Mesenchymal stem cell (in vitro differentiated cells and primary cell): ENCODE data around the gene RNU2-1.
"Not testable (repeated sequence)": the region's sequence is repeated elsewhere in the genome, so short reads cannot be mapped to it uniquely, and the experiment has no call there.

Experiments
- DNase-seq: peaks from one replicate; pipeline ENCODE4 v3.0.0-alpha.2; 2013
- H2AFZ ChIP-seq: one replicate; pipeline ENCODE4 v1.6.1; 2013; ENCODE audit warnings: low read depth, mild to moderate bottlenecking, control low read depth, inconsistent platforms, low read length, moderate library complexity
- H2AK5ac ChIP-seq: 2 replicates; pipeline ENCODE4 v1.6.1; 2013; ENCODE audit warnings: low read length, moderate library complexity, mild to moderate bottlenecking, inconsistent platforms; ENCODE audit not compliant: severe bottlenecking
- H2BK120ac ChIP-seq: one replicate; pipeline ENCODE4 v1.6.1; 2013; ENCODE audit warnings: low read depth, mild to moderate bottlenecking, inconsistent platforms, low read length, moderate library complexity
- H2BK12ac ChIP-seq, 2 experiments: one replicate each; pipeline ENCODE4 v1.6.1; 2013; ENCODE audit warnings: inconsistent platforms in 2 of 2, low read length in 2 of 2, mild to moderate bottlenecking in 2 of 2, moderate library complexity in 2 of 2, control low read depth in 1 of 2
- H2BK15ac ChIP-seq: one replicate; pipeline ENCODE4 v1.6.1; 2013; ENCODE audit warnings: mild to moderate bottlenecking, low read depth, inconsistent platforms; ENCODE audit not compliant: poor library complexity, severe bottlenecking
- H2BK5ac ChIP-seq: 2 replicates; pipeline ENCODE4 v1.6.1; 2013; ENCODE audit warnings: low read depth, mild to moderate bottlenecking, low read length, control low read depth, inconsistent platforms; ENCODE audit not compliant: poor library complexity, severe bottlenecking
- H3K14ac ChIP-seq, 2 experiments: one replicate each; pipeline ENCODE4 v1.6.1; 2013; ENCODE audit warnings: inconsistent platforms in 2 of 2, low read length in 2 of 2, control low read depth in 1 of 2, mild to moderate bottlenecking in 1 of 2, moderate library complexity in 1 of 2
- H3K18ac ChIP-seq, 2 experiments: one replicate each; pipeline ENCODE4 v1.6.1; 2013; ENCODE audit warnings: inconsistent platforms in 2 of 2, low read length in 2 of 2, control low read depth in 1 of 2, low read depth in 1 of 2, mild to moderate bottlenecking in 1 of 2
- H3K23ac ChIP-seq, 2 experiments: one replicate each; pipeline ENCODE4 v1.6.1; 2013; ENCODE audit warnings: inconsistent platforms in 2 of 2, low read length in 2 of 2, mild to moderate bottlenecking in 2 of 2, moderate library complexity in 2 of 2, control low read depth in 1 of 2
- H3K27ac ChIP-seq: 2 replicates; pipeline ENCODE4 v1.5.1; 2013; ENCODE audit warnings: mild to moderate bottlenecking, moderate library complexity, low read length, control low read depth, inconsistent platforms; ENCODE audit not compliant: poor library complexity, severe bottlenecking
- H3K27me3 ChIP-seq, 2 experiments: 2 replicates each; pipeline versions ENCODE4 v1.6.1 to v1.7.0; 2013; ENCODE audit warnings: low read length in 2 of 2, mild to moderate bottlenecking in 2 of 2, moderate library complexity in 2 of 2, control low read depth in 1 of 2, inconsistent platforms in 1 of 2; ENCODE audit not compliant: control insufficient read depth in 1 of 2, insufficient read depth in 1 of 2
- H3K36me3 ChIP-seq, 2 experiments: 2 replicates each; pipeline versions ENCODE4 v1.6.1 to v1.7.0; 2013; ENCODE audit warnings: low read length in 2 of 2, control low read depth in 1 of 2, inconsistent platforms in 1 of 2, low read depth in 1 of 2, mild to moderate bottlenecking in 1 of 2; ENCODE audit not compliant: insufficient read depth in 2 of 2, control insufficient read depth in 1 of 2
- H3K4ac ChIP-seq, 2 experiments: one replicate each; pipeline ENCODE4 v1.6.1; 2013; ENCODE audit warnings: inconsistent platforms in 2 of 2, low read length in 2 of 2, mild to moderate bottlenecking in 2 of 2, moderate library complexity in 2 of 2, control low read depth in 1 of 2, low read depth in 1 of 2
- H3K4me1 ChIP-seq: 2 replicates; pipeline ENCODE4 v1.6.1; 2013; ENCODE audit warnings: low read depth, low read length, control low read depth; ENCODE audit not compliant: control insufficient read depth, insufficient read depth
- H3K4me2 ChIP-seq: 2 replicates; pipeline ENCODE4 v1.6.1; 2013; ENCODE audit warnings: low read length, mild to moderate bottlenecking, inconsistent platforms; ENCODE audit not compliant: poor library complexity, severe bottlenecking
- H3K4me3 ChIP-seq, 2 experiments: 2 replicates each; pipeline versions ENCODE4 v1.5.1 to v1.7.0; 2013; ENCODE audit warnings: low read length in 2 of 2, mild to moderate bottlenecking in 2 of 2, control low read depth in 1 of 2, low read depth in 1 of 2; ENCODE audit not compliant: insufficient read depth in 1 of 2
- H3K79me1 ChIP-seq: replicated peaks from 2 replicates; pipeline ENCODE4 v1.6.1; 2013; ENCODE audit warnings: mild to moderate bottlenecking, control low read depth, low read length, inconsistent platforms; ENCODE audit not compliant: poor library complexity, severe bottlenecking
- H3K9ac ChIP-seq: 2 replicates; pipeline ENCODE4 v1.7.0; 2013; ENCODE audit warnings: mild to moderate bottlenecking, low read length, moderate library complexity
- H3K9me3 ChIP-seq: 2 replicates; pipeline ENCODE4 v1.7.0; 2013; ENCODE audit warnings: mild to moderate bottlenecking, low read length; ENCODE audit not compliant: control insufficient read depth
- H4K8ac ChIP-seq: one replicate; pipeline ENCODE4 v1.6.1; 2013; ENCODE audit warnings: inconsistent platforms, mild to moderate bottlenecking, low read length, moderate library complexity
- H4K91ac ChIP-seq: one replicate; pipeline ENCODE4 v1.6.1; 2013; ENCODE audit warnings: mild to moderate bottlenecking, low read length, inconsistent platforms
- WGBS: methylation state at CpG from one replicate; pipeline ENCODE4 v1.1.7; 2013; ENCODE audit warnings: mixed read lengths; 5-methylcytosine and 5-hydroxymethylcytosine counted together

Gene RNU2-1

DNA sequence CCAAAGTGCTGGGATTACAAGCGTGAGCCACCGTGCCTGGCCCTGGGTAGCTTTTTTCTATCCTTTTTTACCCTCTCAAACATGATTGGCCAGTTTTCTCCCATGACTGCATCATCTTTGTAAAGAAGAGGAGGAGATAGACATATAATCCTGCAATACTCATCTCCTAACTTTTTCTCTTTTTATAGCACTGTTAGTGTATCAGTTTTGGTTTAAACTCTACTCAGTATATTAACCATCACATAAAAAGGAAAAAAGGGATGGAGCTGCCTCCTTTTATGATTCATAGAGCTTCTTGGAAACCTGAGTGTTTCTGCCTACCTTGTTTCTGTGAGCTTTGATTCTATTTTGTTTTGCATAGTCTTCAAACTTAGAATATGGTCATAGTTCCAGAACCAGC lies 34.1 kb downstream of the RNU2-1 start:
- no peak for DNase-seq
- Histone ChIP-seq H2BK15ac (no peak overlapping the region), H3K4me2 (no peak overlapping the region), H3K27me3 (no peaks in the 10 kb centered on the region), H3K4me1 (no peaks in the 10 kb centered on the region), H3K14ac (no peak overlapping the region), H3K9ac (no peak overlapping the region), H2BK5ac (no peak overlapping the region), H3K79me1 (peaks cover 5% of the 10 kb centered on the region), H3K18ac (no peak overlapping the region), H3K23ac (no peak overlapping the region), H4K8ac (no peak overlapping the region), H4K91ac (no peak overlapping the region), H3K9me3 (no peaks in the 10 kb centered on the region), H2AFZ (no peak overlapping the region), H3K4me3 (no peak overlapping the region), H2BK120ac (no peak overlapping the region), H3K36me3 (peaks cover 64 to 97% of the 10 kb centered on the region in 2 experiments), H3K27ac (no peak overlapping the region), H3K4ac (no peak overlapping the region), H2AK5ac (no peak overlapping the region), H2BK12ac (no peak overlapping the region)
- WGBS, result no CpG with 5 or more reads among the region's 2 CpGs

DNA sequence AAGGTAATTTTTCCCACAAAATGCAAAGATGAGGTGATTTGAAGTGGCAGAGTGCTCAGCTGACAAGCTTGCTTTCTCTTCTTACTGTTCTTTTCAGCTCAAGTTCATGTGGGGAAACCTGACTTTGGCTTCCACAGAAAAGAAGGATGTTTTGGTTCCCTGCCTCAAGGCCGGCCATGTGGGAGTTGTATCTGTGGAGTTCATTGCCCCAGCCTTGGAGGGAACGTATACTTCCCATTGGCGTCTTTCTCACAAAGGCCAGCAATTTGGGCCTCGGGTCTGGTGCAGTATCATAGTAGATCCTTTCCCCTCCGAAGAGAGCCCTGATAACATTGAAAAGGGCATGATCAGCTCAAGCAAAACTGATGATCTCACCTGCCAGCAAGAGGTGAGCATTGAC lies 40.5 kb downstream of the RNU2-1 start:
- H2BK5ac ChIP-seq, result no peak overlapping the region
- no peak overlapping the region for H4K8ac ChIP-seq
- H2BK15ac ChIP-seq, result no peak overlapping the region
- no peak for DNase-seq
- H2BK120ac ChIP-seq, result no peak overlapping the region
- H3K18ac ChIP-seq, result no peak overlapping the region
- no peak overlapping the region for H3K4me2 ChIP-seq
- no peak overlapping the region for H3K4ac ChIP-seq
- no peak overlapping the region for H3K4me3 ChIP-seq
- H3K4me1 ChIP-seq, result no peaks in the 10 kb centered on the region
- H3K9ac ChIP-seq, result no peak overlapping the region
- peaks cover 11% of the 10 kb centered on the region for H3K79me1 ChIP-seq
- 98% methylated on average over 5 of the region's 5 CpGs for WGBS
- no peak overlapping the region for H3K27ac ChIP-seq
- no peaks in the 10 kb centered on the region for H3K27me3 ChIP-seq
- no peaks in the 10 kb centered on the region for H3K9me3 ChIP-seq
- no peak overlapping the region for H4K91ac ChIP-seq
- H2AK5ac ChIP-seq, result no peak overlapping the region
- no peak overlapping the region for H3K23ac ChIP-seq
- H3K36me3 ChIP-seq, result peaks cover 62 to 93% of the 10 kb centered on the region in 2 experiments
- no peak overlapping the region for H3K14ac ChIP-seq
- no peak overlapping the region for H2BK12ac ChIP-seq
- H2AFZ ChIP-seq, result no peak overlapping the region

DNA sequence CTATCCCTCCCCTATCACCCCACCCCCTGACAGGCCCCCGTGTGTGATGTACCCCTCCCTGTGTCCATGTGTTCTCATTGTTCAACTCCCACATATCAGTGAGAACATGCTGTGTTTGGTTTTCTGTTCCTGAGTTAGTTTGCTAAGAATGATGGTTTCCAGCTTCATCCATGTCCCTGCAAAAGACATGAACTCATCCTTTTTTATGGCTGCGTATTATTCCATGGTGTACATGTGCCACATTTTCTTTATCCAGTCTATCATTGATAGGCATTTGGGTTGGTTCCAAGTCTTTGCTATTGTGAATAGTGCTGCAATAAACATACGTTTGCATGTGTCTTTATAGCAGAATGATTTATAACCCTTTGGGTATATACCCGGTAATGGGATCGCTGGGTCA lies 47.1 kb downstream of the RNU2-1 start:
- H2BK5ac ChIP-seq, H2AFZ ChIP-seq, H3K27ac ChIP-seq, H2AK5ac ChIP-seq, H2BK120ac ChIP-seq, H3K4ac ChIP-seq, H2BK15ac ChIP-seq, H3K9ac ChIP-seq, H2BK12ac ChIP-seq, H3K14ac ChIP-seq, H3K27me3 ChIP-seq, H3K23ac ChIP-seq, H3K4me3 ChIP-seq, H4K91ac ChIP-seq, H4K8ac ChIP-seq, H3K4me1 ChIP-seq, H3K9me3 ChIP-seq, H3K18ac ChIP-seq, DNase-seq, H3K4me2 ChIP-seq: not testable (repeated sequence)
- WGBS, result 96% methylated on average over 5 of the region's 5 CpGs
- Histone ChIP-seq H3K36me3 (peaks cover 55 to 72% of the 10 kb centered on the region in 2 experiments), H3K79me1 (peaks cover 11% of the 10 kb centered on the region)

GRCh38 chr17:43183921-43184320 lies 49.9 kb downstream of the RNU2-1 start:
- Histone ChIP-seq H3K4me1 (no peaks in the 10 kb centered on the region), H3K36me3 (peaks cover 43 to 70% of the 10 kb centered on the region in 2 experiments), H3K4ac (no peak overlapping the region)

More at GRCh38 chr17:43183921-43184320, 49.9 kb downstream of the RNU2-1 start:
- no peak overlapping the region for H3K4me2 ChIP-seq
- H4K91ac ChIP-seq, result no peak overlapping the region
- H3K9me3 ChIP-seq, result no peaks in the 10 kb centered on the region
- no peak overlapping the region for H2BK120ac ChIP-seq
- DNase-seq, result no peak
- no peak overlapping the region for H2AK5ac ChIP-seq
- H2BK15ac ChIP-seq, result no peak overlapping the region
- H3K27me3 ChIP-seq, result no peaks in the 10 kb centered on the region
- no peak overlapping the region for H3K9ac ChIP-seq
- H3K18ac ChIP-seq, result no peak overlapping the region
- no peak overlapping the region for H2BK5ac ChIP-seq
- no peak overlapping the region for H3K27ac ChIP-seq
- H3K4me3 ChIP-seq, result no peak overlapping the region
- no peak overlapping the region for H3K23ac ChIP-seq
- peaks cover 6% of the 10 kb centered on the region for H3K79me1 ChIP-seq
- no peak overlapping the region for H3K14ac ChIP-seq
- H2BK12ac ChIP-seq, result no peak overlapping the region
- H2AFZ ChIP-seq, result no peak overlapping the region
- H4K8ac ChIP-seq, result no peak overlapping the region
- 99% methylated on average over 3 of the region's 3 CpGs for WGBS
